HepG2 (cell line): Measurements from ENCODE around the gene TSN. TPM values are rescaled to one million over a fixed set of nuclear protein-coding genes. Genes with fewer than 3 reads are reported as not detected.

Experiments used
- FOXJ3 ChIP-seq: sonication (generic); formaldehyde crosslinking; IDR thresholded peaks from 2 replicates; pipeline ENCODE4 v1.4.0; 2020; ENCODE audit warnings: missing genetic modification reagents, mild to moderate bottlenecking, borderline replicate concordance
- KLF16 ChIP-seq, 2 experiments: sonication (generic) in 1 of 2; formaldehyde crosslinking in 1 of 2; IDR thresholded peaks; 2 replicates each; pipeline versions ENCODE4 v1.6.1 to v1.8.0; 2016 to 2023; ENCODE audit warnings: missing genetic modification reagents in 2 of 2, missing compliant biosample characterization in 1 of 2
- MAF1 ChIP-seq: sonication (generic); formaldehyde crosslinking; IDR thresholded peaks from 2 replicates; pipeline ENCODE4 v1.5.0; 2020; ENCODE audit warnings: missing genetic modification reagents, borderline replicate concordance
- MXD4 ChIP-seq: IDR thresholded peaks from 2 replicates; pipeline ENCODE4 v1.6.1; 2016; ENCODE audit warnings: mild to moderate bottlenecking, missing biosample characterization, missing genetic modification reagents
- RFX3 ChIP-seq: IDR thresholded peaks from 2 replicates; pipeline ENCODE4 v1.6.1; 2016; ENCODE audit warnings: missing biosample characterization, missing genetic modification reagents
- SPEN ChIP-seq: sonication (generic); formaldehyde crosslinking; IDR thresholded peaks from 2 replicates; pipeline ENCODE4 v1.5.1; 2020; ENCODE audit warnings: low read depth, mild to moderate bottlenecking, missing genetic modification reagents
- ZBTB10 ChIP-seq: sonication (generic); formaldehyde crosslinking; IDR thresholded peaks from 2 replicates; pipeline ENCODE4 v1.4.0; 2020; ENCODE audit warnings: missing genetic modification reagents, borderline replicate concordance
- ZBTB4 ChIP-seq: sonication (generic); formaldehyde crosslinking; IDR thresholded peaks from 2 replicates; pipeline ENCODE4 v1.4.0; 2020; ENCODE audit warnings: missing genetic modification reagents, mild to moderate bottlenecking, borderline replicate concordance
- ZNF543 ChIP-seq: sonication (generic); formaldehyde crosslinking; IDR thresholded peaks from 2 replicates; pipeline ENCODE4 v1.4.0; 2020; ENCODE audit warnings: mild to moderate bottlenecking, missing genetic modification reagents
- polyA plus RNA-seq, 8 experiments: library from polyadenylated mRNA; depleted of rRNA in 3 of 8; stranded (reverse) in 7 of 8; unstranded in 1 of 8; fragments of >200 nt; fragmentation: Illumina TruSeq in 4 of 8; extraction: Trizol in 4 of 8; gene quantifications; 2 replicates each; pipeline versions ENCODE4 v1.2.1 to v1.2.3, GENCODE V29; 2011 to 2016; ENCODE audit warnings: low read depth in 4 of 8, missing spikeins in 1 of 8, mixed read lengths in 1 of 8; ENCODE audit not compliant: insufficient read depth in 1 of 8
- total RNA-seq, 5 experiments: library from RNA; depleted of rRNA; stranded (reverse); fragments of >200 nt; fragmentation: Illumina TruSeq; extraction: Trizol; gene quantifications; 2 replicates each; pipeline ENCODE4 v1.2.3, GENCODE V29; 2016; ENCODE audit warnings: low read depth in 1 of 5
- TF ChIP-seq, protein P1 (sequence below): sonication (generic); formaldehyde crosslinking; IDR thresholded peaks from 2 replicates; pipeline ENCODE4 v1.5.1; 2020; ENCODE audit warnings: missing genetic modification reagents, mild to moderate bottlenecking, borderline replicate concordance

TSN gene
- total and polyA plus RNA-seq, 2 of the 13 experiments (the other 11 are each of a cell fraction or from before 2014, with no cell fraction given): 56.4 to 115 TPM

DNA sequence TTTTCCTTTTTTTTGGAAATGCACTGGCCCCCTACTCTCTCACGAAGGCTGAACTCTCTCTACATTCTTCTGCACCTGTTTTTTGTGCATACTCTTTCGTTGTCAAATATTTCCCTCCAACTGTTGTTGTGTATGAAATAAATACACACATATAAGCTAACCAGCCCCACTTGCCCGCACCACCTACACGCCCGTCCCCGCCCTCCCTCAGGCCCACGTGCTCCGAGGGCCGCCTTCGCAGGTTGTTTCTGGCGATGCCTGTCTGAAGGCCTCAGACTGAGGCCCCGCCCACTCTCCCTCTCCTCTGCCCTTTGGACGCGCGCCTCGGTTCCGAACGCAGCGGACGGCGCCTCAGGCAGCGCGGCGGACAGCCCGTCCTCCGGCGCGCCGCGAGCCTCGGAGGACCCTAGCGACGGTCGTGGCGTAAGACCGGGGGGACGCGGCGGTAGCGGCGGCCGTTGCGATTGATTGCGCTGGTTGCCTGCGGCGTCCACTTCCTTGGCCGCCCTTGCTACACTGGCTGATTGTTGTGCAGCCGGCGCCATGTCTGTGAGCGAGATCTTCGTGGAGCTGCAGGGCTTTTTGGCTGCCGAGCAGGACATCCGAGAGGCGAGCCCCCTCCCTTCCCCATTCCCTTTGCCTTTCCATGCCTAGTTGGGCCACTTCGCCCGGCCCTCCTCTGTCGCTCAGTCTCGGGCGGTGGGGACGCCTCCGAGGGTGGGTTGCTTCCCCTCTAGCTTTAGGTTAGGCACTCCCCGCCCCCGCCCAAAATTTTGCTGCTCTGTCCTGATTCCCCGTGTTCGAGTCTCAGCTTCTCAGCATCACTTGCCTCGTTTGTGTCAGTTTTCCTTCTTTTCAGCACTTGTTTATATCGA lies at the start of gene TSN (continued):
- TF ChIP-seq MXD4 (CRISPR knock-in tag): peak; percentile 99
- TF ChIP-seq, protein P1, sequence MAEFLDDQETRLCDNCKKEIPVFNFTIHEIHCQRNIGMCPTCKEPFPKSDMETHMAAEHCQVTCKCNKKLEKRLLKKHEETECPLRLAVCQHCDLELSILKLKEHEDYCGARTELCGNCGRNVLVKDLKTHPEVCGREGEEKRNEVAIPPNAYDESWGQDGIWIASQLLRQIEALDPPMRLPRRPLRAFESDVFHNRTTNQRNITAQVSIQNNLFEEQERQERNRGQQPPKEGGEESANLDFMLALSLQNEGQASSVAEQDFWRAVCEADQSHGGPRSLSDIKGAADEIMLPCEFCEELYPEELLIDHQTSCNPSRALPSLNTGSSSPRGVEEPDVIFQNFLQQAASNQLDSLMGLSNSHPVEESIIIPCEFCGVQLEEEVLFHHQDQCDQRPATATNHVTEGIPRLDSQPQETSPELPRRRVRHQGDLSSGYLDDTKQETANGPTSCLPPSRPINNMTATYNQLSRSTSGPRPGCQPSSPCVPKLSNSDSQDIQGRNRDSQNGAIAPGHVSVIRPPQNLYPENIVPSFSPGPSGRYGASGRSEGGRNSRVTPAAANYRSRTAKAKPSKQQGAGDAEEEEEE (CRISPR knock-in tag): 0 out of 2 replicates have a peak, but pooled peaks have one; percentile 21
- TF ChIP-seq RFX3 (CRISPR knock-in tag): peak; percentile 44; the same call in 1 of the 2 replicates
- TF ChIP-seq MAF1 (CRISPR knock-in tag): peak; percentile 82; the same call in 1 of the 2 replicates
- TF ChIP-seq FOXJ3: no peak
- peak; percentile 44; the same call in 1 of the 2 replicates for TF ChIP-seq ZBTB4 (CRISPR knock-in tag)
- TF ChIP-seq SPEN (CRISPR knock-in tag): peak; percentile 100
- no peak for TF ChIP-seq ZBTB10
- TF ChIP-seq ZNF543 (CRISPR knock-in tag): peak; percentile 77
- peak in 1 of 2 experiments; percentile 99; a peak in 2 of 4 replicates for TF ChIP-seq KLF16 (CRISPR knock-in tag; IDR thresholded peaks at IDR 0.05)
